ENCODE measurements around the gene FBXL16. TPM values are rescaled to one million over a fixed set of nuclear protein-coding genes. Genes with fewer than 3 reads are reported as not detected.

Gene FBXL16
- total RNA-seq, 1 donor: not detected

Other genes with a start within 250 kb of the FBXL16 start
- gene CAPN15, start 178.1 kb downstream of the FBXL16 start, total RNA-seq: 25.1 and 42.8 TPM in 2 replicates
- gene PRR35, start 145.4 kb downstream of the FBXL16 start, total RNA-seq: 0.11 and 0.39 TPM in 2 replicates
- 0.33 and 0.39 TPM in 2 replicates for gene NHLRC4, start 138.8 kb downstream of the FBXL16 start, total RNA-seq
- 27.2 and 36.5 TPM in 2 replicates for gene PIGQ, start 135.8 kb downstream of the FBXL16 start, total RNA-seq
- 13.7 and 19.0 TPM in 2 replicates for gene RAB40C, start 115.7 kb downstream of the FBXL16 start, total RNA-seq
- under 0.01 and 0.33 TPM in 2 replicates for gene WFIKKN1, start 74.8 kb downstream of the FBXL16 start, total RNA-seq
- 86.0 and 133 TPM in 2 replicates for gene METTL26, start 69.5 kb downstream of the FBXL16 start, total RNA-seq
- gene MCRIP2, start 64.0 kb downstream of the FBXL16 start, total RNA-seq: 10.6 and 15.9 TPM in 2 replicates
- 15.4 and 24.3 TPM in 2 replicates for gene WDR90, start 56.4 kb downstream of the FBXL16 start, total RNA-seq
- 53.0 and 62.8 TPM in 2 replicates for gene RHOT2, start 37.7 kb downstream of the FBXL16 start, total RNA-seq
- 1.1 and 1.2 TPM in 2 replicates for gene RHBDL1, start 30.1 kb downstream of the FBXL16 start, total RNA-seq
- gene STUB1, start 25.4 kb downstream of the FBXL16 start, total RNA-seq: 91.0 and 98.5 TPM in 2 replicates
- gene JMJD8, start 21.5 kb downstream of the FBXL16 start, total RNA-seq: 53.4 and 76.8 TPM in 2 replicates
- gene WDR24, start 15.4 kb downstream of the FBXL16 start, total RNA-seq: 13.3 and 15.4 TPM in 2 replicates
- gene METRN, start 9.3 kb upstream of the FBXL16 start, total RNA-seq: 56.1 and 60.4 TPM in 2 replicates
- 29.1 and 37.8 TPM in 2 replicates for gene ANTKMT, start 15.3 kb upstream of the FBXL16 start, total RNA-seq
- 2.3 and 5.5 TPM in 2 replicates for gene CCDC78, start 20.6 kb upstream of the FBXL16 start, total RNA-seq
- gene HAGHL, start 21.3 kb upstream of the FBXL16 start, total RNA-seq: 17.0 and 21.2 TPM in 2 replicates
- gene CIAO3, start 35.2 kb upstream of the FBXL16 start, total RNA-seq: 45.2 and 53.8 TPM in 2 replicates
- gene MSLN, start 54.9 kb upstream of the FBXL16 start, total RNA-seq: 50.2 and 139 TPM in 2 replicates
- 29.4 and 40.1 TPM in 2 replicates for gene RPUSD1, start 82.6 kb upstream of the FBXL16 start, total RNA-seq
- 22.1 and 27.1 TPM in 2 replicates for gene CHTF18, start 82.8 kb upstream of the FBXL16 start, total RNA-seq
- 0.39 TPM in 1 of 2 replicates, not detected in the other for gene GNG13, start 94.9 kb upstream of the FBXL16 start, total RNA-seq

All from placental epithelial cell (primary cell).